VCaP (cell line): ENCODE measurements around the gene CSTF3.

Experiments used
- H3K27ac ChIP-seq: fragments of 450-650 bp; 2 replicates; pipeline ENCODE4 v1.5.1; 2017
- TF ChIP-seq, protein P1 (sequence below): fragments of 450-650 bp; conservative IDR thresholded peaks from 2 replicates; pipeline ENCODE4 v1.5.1; 2017; ENCODE audit warnings: mild to moderate bottlenecking, moderate library complexity

CSTF3 gene

DNA sequence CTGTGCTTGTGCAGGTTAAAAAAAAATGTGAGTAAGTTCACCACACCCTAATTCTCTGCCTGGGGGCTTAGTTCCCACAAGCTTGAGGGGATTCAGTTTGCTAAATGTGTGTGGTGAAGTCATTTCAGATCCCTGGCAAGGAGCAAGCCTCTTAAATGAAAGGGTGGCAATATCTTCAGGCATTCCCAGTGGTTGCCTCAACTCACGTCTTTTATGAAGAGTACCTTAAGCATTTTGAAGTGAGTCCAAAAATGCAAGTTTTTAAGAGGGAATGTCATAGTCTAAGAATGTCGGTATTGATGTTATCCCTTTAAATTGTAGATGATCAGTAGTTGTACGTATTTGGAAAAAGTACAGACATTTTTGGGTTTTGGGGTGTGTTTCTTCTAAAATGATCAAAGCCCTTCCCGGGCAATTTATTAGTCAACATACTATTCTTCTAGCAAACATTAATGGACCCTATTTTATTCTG is 117.0 kb downstream of the CSTF3 start:
- TF ChIP-seq, protein P1, sequence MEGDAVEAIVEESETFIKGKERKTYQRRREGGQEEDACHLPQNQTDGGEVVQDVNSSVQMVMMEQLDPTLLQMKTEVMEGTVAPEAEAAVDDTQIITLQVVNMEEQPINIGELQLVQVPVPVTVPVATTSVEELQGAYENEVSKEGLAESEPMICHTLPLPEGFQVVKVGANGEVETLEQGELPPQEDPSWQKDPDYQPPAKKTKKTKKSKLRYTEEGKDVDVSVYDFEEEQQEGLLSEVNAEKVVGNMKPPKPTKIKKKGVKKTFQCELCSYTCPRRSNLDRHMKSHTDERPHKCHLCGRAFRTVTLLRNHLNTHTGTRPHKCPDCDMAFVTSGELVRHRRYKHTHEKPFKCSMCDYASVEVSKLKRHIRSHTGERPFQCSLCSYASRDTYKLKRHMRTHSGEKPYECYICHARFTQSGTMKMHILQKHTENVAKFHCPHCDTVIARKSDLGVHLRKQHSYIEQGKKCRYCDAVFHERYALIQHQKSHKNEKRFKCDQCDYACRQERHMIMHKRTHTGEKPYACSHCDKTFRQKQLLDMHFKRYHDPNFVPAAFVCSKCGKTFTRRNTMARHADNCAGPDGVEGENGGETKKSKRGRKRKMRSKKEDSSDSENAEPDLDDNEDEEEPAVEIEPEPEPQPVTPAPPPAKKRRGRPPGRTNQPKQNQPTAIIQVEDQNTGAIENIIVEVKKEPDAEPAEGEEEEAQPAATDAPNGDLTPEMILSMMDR: no peak
- H3K27ac ChIP-seq: peak overlapping the region; percentile 42

DNA sequence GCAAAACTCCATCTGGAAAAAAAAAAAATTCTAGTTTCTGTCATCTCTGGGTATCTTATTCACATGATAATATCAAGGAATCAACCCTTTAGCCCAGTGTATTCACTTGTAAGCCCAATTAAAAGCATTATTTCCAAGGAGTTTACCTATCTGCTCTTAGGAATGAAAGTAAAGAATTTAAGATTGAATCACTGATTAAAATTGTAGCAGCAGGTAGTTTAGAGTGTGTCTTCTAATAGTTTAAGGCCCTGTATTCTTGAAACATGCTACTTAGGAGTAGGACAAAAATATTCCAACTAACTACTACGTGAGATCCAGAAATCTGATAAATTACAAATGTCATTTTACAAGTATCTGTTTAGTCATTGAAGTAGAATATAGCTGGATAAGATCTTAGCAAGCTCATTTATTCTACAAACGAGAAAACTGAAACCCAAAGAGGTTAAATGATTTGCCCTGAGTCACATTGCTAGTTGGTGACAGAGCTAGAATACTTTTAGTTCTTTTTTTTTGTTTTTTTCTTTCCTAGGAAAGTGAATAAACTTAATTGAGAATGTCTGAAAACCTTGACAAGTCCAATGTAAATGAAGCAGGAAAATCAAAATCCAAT is 118.0 kb downstream of the CSTF3 start:
- TF ChIP-seq, protein P1: no peak
- H3K27ac ChIP-seq: peak overlapping the region; percentile 42

DNA sequence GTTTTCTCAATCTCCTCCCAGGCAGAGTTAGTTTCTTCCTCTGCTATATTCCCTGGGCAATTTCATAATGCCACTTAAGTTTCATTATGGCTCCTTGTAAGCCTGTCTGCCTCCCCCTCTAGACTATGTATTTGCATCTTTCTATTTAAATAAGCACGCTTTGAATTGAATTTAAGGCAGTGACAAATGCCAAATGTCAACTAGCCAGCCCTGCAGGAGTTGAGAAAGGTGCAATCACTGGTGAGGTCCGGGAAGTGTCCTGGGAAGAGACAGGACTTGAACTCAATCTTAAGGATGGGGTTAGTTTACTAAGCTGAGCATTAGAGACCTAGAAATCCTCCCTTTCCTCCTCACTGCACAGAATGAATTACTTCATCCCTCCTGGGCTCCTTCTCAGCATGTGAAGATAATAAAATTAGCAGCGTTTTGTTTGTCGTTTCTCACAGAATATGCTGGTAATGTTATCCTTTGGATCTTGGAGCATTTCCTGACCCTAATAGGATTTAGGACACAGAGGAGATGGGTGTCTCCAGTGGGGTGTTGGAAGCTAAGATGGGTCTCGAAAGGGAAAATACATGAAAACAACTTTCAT is 120.3 kb downstream of the CSTF3 start:
- TF ChIP-seq, protein P1: no peak
- peak overlapping the region; percentile 97; the same call in 1 of the 2 replicates for H3K27ac ChIP-seq

DNA sequence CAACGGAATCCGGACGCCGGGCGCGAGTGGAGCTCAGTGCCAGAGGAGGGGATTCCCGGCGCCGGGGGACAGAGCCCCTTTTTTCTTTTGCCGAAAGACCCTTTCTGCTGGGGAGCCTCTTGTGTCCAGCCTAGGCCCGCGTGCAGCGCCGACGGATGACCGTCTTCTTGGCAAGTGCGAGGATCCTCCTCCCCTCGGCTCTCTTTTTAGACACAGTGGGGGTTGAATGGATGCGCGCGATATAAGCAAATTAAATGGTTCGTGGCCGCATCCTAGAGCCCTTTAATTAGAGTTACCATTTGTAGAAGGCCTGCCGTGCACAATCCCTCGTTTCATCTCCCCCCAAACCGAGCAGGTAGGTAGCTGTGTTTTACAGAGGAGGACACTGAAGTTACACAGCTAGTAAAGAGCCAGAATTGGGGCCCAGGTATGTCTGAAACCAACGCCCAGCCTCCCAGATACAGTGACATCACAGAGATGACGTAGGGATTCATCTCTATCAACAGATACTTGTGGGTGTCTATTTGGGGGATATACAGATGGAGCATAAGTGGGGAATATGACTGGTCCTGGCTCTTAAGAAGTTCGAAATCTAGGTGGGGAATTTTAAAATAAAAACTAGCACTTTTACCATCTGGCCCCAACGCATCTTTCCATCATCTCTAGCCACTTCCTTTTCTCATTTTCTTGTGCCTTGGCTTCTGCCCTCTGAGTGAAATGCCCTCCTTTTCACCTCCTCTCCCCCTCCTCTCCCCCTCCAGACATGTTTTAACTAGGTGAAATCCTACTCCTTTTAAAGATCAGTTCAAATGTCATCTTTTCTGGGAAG is 121.0 kb downstream of the CSTF3 start:
- peak overlapping the region; percentile 97 for H3K27ac ChIP-seq
- TF ChIP-seq, protein P1: no peak

DNA sequence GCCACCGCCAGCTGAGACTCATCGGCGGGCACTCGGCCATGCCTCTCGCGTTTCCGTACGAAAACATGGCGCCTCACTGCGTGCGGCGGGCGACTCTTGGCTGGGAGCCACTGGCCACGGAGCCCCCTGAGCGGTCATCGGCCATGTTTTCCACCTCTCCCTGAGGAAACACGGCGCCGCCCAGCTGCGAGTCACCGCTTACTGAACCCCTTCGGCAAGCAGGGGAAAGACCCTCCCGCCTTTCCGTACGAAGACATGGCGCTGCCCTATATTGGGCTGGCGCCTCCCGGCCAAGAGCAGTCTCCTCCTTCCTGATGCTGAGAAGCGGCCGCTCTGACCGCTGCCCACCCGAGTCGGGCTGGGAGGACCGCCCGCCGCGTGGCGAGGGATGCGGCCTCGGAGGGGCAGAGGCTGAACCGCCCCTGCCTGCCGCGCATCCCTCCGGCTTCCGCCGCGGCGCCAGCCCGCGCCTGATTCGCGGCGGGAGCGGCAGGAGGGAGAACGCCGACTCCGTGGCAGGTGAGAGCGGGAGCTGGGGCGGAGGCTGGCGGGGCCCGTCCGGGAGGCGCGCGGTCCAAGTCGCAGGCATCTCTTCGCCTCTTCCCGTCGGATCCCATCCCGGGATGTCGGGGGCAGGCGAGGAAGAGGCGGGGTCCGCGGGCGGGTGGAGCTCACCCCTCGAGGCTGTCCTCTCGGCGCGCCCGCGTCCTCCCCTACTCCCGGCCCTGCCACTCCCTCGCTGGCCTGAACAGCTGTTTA is 121.8 kb downstream of the CSTF3 start, which contains the start of gene TCP11L1:
Gene TCP11L1, plus strand, starts transcription at position 299 of the 759 bp plus-strand sequence. CDS start 4,202 bp downstream, outside the sequence.
- TF ChIP-seq, protein P1: no peak
- H3K27ac ChIP-seq: peak within 1 kb of the TSS; percentile 97

DNA sequence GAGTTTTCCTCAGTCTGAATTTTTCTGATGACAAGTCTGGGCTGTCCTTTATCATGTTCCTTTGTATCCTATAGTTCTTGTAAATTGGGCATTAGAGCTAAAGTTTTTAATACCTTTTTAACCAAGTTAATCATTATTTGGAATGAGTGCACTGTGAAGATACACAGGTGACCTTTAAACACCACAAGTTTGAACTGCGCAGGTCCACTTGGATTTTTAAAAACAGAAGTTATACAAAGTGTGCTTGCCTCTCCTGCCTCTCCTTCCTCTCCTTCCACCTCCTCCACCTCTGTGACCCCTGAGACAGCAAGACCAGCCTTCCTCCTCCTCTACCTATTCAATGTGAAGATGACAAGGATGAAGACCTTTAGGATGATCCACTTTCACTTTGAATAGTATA is 126.3 kb downstream of the CSTF3 start:
- TF ChIP-seq, protein P1: no peak
- no peak overlapping the region for H3K27ac ChIP-seq
